Endothelial cell of umbilical vein (primary cell): ENCODE results near the gene GSC2. TPM values are rescaled to one million over a fixed set of nuclear protein-coding genes. Genes with fewer than 3 reads are reported as not detected.
A peak's percentile ranks its signal among the peaks of the same experiment; 100 is the strongest.

ENCODE experiments used
- BruUV-seq: library from RNA; stranded (reverse); fragments of 400-500 nt; replicated peaks from 2 replicates; lab custom pipeline; 2021; lab: Mats Ljungman, UMichigan
- CTCF ChIA-PET: fragments of 300-600, 350-600 bp; sonication (Branson Sonifier 250); formaldehyde crosslinking; loops from one replicate; lab custom pipeline; 2021; ENCODE audit warnings: antibody characterized with exemption, inconsistent platforms; lab: Charles Lee
- POLR2A ChIA-PET: fragments of 300-600, 350-600 bp; sonication (Branson Sonifier 250); formaldehyde crosslinking; loops from one replicate; lab custom pipeline; 2021; ENCODE audit warnings: antibody characterized with exemption, inconsistent platforms; lab: Charles Lee
- DNase-seq: peaks from one replicate; pipeline ENCODE4 v3.0.0-alpha.2; 2011; ENCODE audit warnings: low read depth, low spot score
- FAIRE-seq: peaks from 2 replicates; lab custom pipeline; 2011; peaks lifted over from hg19 to GRCh38; lab: Jason Lieb, UNC
- H2AFZ ChIP-seq: 2 replicates; pipeline ENCODE4 v1.6.0; 2012; ENCODE audit warnings: low read depth, low read length, control low read depth, inconsistent platforms
- H3K27ac ChIP-seq: 2 replicates; pipeline ENCODE4 v1.5.1; 2011; ENCODE audit warnings: low read depth, mild to moderate bottlenecking, control low read depth, low read length, moderate library complexity; ENCODE audit not compliant: insufficient read depth
- H3K27me3 ChIP-seq, 2 experiments: 2 replicates each; pipeline versions ENCODE4 v1.6.0 to v1.6.1; 2011; ENCODE audit warnings: low read length in 2 of 2, mixed read lengths in 1 of 2; ENCODE audit not compliant: control insufficient read depth in 2 of 2, insufficient read depth in 2 of 2
- H3K36me3 ChIP-seq, 2 experiments: 2 replicates in 1 of 2; 3 replicates in 1 of 2; pipeline ENCODE4 v1.5.1; 2011; ENCODE audit warnings: low read length in 2 of 2, mild to moderate bottlenecking in 1 of 2, moderate library complexity in 1 of 2; ENCODE audit not compliant: control insufficient read depth in 2 of 2, insufficient read depth in 2 of 2; ENCODE audit errors: extremely low read depth in 1 of 2
- H3K4me1 ChIP-seq: 3 replicates; pipeline ENCODE4 v1.5.1; 2011; ENCODE audit warnings: mild to moderate bottlenecking, low read length; ENCODE audit not compliant: control insufficient read depth, insufficient read depth; ENCODE audit errors: extremely low read depth
- H3K4me2 ChIP-seq: 2 replicates; pipeline ENCODE4 v1.6.1; 2011; ENCODE audit warnings: low read length, control low read depth, mixed read lengths; ENCODE audit not compliant: insufficient read depth
- H3K4me3 ChIP-seq, 3 experiments: fragments of 200-600 bp in 1 of 3; sonication (generic), shearing (Covaris generic) in 1 of 3; replicated peaks in 1 of 3; 2 replicates each; pipeline ENCODE4 v1.5.1; 2011 to 2016; ENCODE audit warnings: control low read depth in 3 of 3, low read length in 3 of 3, mild to moderate bottlenecking in 2 of 3, inconsistent platforms in 1 of 3, low read depth in 1 of 3, moderate library complexity in 1 of 3; ENCODE audit not compliant: insufficient read depth in 1 of 3
- H3K79me2 ChIP-seq: 2 replicates; pipeline ENCODE4 v1.6.0; 2012; ENCODE audit warnings: low read length, inconsistent platforms; ENCODE audit not compliant: control insufficient read depth, insufficient read depth
- H3K9ac ChIP-seq: replicated peaks from 2 replicates; pipeline ENCODE3; 2011; ENCODE audit warnings: low read length, control low read depth; ENCODE audit not compliant: insufficient read depth; ENCODE audit errors: extremely low read depth
- H3K9me1 ChIP-seq: replicated peaks from 3 replicates; pipeline ENCODE4 v1.6.0; 2011; ENCODE audit warnings: mild to moderate bottlenecking, low read length; ENCODE audit not compliant: control insufficient read depth, insufficient read depth; ENCODE audit errors: extremely low read depth
- H3K9me3 ChIP-seq: replicated peaks from 2 replicates; pipeline ENCODE4 v1.5.1; 2012; ENCODE audit warnings: low read length, inconsistent platforms; ENCODE audit not compliant: control insufficient read depth, insufficient read depth
- H4K20me1 ChIP-seq: replicated peaks from 2 replicates; pipeline ENCODE3; 2011; ENCODE audit warnings: mild to moderate bottlenecking, low read length; ENCODE audit not compliant: control insufficient read depth, insufficient read depth; ENCODE audit errors: extremely low read depth
- EZH2 ChIP-seq: IDR thresholded peaks from 2 replicates; pipeline ENCODE4 v1.6.1; 2012; ENCODE audit warnings: borderline replicate concordance, low read depth, mild to moderate bottlenecking, moderate library complexity, low read length, inconsistent platforms; ENCODE audit not compliant: severe bottlenecking
- FOS ChIP-seq: IDR thresholded peaks from 2 replicates; pipeline ENCODE4 v1.6.1; 2011; ENCODE audit warnings: mild to moderate bottlenecking, low read length, moderate library complexity, borderline replicate concordance; ENCODE audit not compliant: insufficient read depth
- GATA2 ChIP-seq: IDR thresholded peaks from 2 replicates; pipeline ENCODE4 v1.7.0; 2011; ENCODE audit warnings: low read depth, mild to moderate bottlenecking, moderate library complexity, mixed read lengths, low read length; ENCODE audit not compliant: insufficient read length, insufficient read depth
- JUN ChIP-seq: IDR thresholded peaks from 2 replicates; pipeline ENCODE4 v1.6.1; 2011; ENCODE audit warnings: borderline replicate concordance, low read depth; ENCODE audit not compliant: insufficient read length, insufficient read depth
- MYC ChIP-seq: IDR thresholded peaks from one replicate; pipeline ENCODE4 v1.6.1; 2011; ENCODE audit warnings: mild to moderate bottlenecking, low read depth, low read length
- POLR2A ChIP-seq: IDR thresholded peaks from 2 replicates; pipeline ENCODE4 v1.6.1; 2012; ENCODE audit warnings: low read depth, mild to moderate bottlenecking, control low read depth, low read length
- POLR2AphosphoS5 ChIP-seq: IDR thresholded peaks from 2 replicates; pipeline ENCODE4 v1.6.1; 2012; ENCODE audit warnings: low read depth, mild to moderate bottlenecking, control low read depth, low read length, moderate library complexity; ENCODE audit not compliant: insufficient read depth
- dilution Hi-C: fragments of 300-500 bp; cut with MboI; formaldehyde crosslinking; loops from one replicate; pipeline ENCODE4 v1.15.0; 2019; ENCODE audit warnings: low sequenced_read_pairs; ENCODE audit not compliant: extremely low pct_ligation_motif_present
- intact Hi-C: fragments of 100-400 bp; cut with micrococcal nuclease; formaldehyde crosslinking; loops from one replicate; pipeline ENCODE4 v1.10.0; 2022
- polyA plus RNA-seq, 4 experiments: library from polyadenylated mRNA; depleted of rRNA in 3 of 4; stranded (reverse) in 3 of 4; unstranded in 1 of 4; fragments of >200 nt; gene quantifications; 2 replicates each; pipeline versions ENCODE4 v1.2.1 to v1.2.3, GENCODE V29; 2011 to 2012; ENCODE audit warnings: missing spikeins in 1 of 4
- total RNA-seq: library from RNA; stranded (reverse); gene quantifications from 2 replicates; pipeline ENCODE4 v1.2.3, GENCODE V29; 2021
- TF ChIP-seq, protein P1 (sequence below), 2 donors: IDR thresholded peaks; 1 replicate in 1 of 2; 2 replicates in 1 of 2; pipeline ENCODE4 v1.5.1; 2011; ENCODE audit warnings: low read length in 2 of 2, mild to moderate bottlenecking in 2 of 2, moderate library complexity in 2 of 2, control low read depth in 1 of 2, inconsistent platforms in 1 of 2, low read depth in 1 of 2; ENCODE audit not compliant: insufficient read depth in 1 of 2; ENCODE audit errors: extremely low read depth in 1 of 2
- TF ChIP-seq, protein P2 (sequence below): IDR thresholded peaks from 2 replicates; pipeline ENCODE4 v1.6.1; 2011; ENCODE audit not compliant: insufficient read depth, insufficient read length

The GSC2 gene
- total and polyA plus RNA-seq, 2 donors (not counting 3 experiments of a cell fraction or from before 2014, with no cell fraction given): not detected

GRCh38 chr22:19120829-19121630, 29.1 kb downstream of the GSC2 start:
- H3K27ac ChIP-seq: peak overlapping the region; percentile 4
- DNase-seq (no peak), FAIRE-seq (peak; percentile 4)
- H3K4me2 ChIP-seq: peak overlapping the region; percentile 91
- no peaks in the 10 kb centered on the region for H3K27me3 ChIP-seq
- peaks cover 7% of the 10 kb centered on the region for H4K20me1 ChIP-seq
- peak overlapping the region; percentile 58 for H2AFZ ChIP-seq
- H3K36me3 ChIP-seq: peaks cover 0 to 2% of the 10 kb centered on the region in 2 experiments
- TF ChIP-seq, protein P1, sequence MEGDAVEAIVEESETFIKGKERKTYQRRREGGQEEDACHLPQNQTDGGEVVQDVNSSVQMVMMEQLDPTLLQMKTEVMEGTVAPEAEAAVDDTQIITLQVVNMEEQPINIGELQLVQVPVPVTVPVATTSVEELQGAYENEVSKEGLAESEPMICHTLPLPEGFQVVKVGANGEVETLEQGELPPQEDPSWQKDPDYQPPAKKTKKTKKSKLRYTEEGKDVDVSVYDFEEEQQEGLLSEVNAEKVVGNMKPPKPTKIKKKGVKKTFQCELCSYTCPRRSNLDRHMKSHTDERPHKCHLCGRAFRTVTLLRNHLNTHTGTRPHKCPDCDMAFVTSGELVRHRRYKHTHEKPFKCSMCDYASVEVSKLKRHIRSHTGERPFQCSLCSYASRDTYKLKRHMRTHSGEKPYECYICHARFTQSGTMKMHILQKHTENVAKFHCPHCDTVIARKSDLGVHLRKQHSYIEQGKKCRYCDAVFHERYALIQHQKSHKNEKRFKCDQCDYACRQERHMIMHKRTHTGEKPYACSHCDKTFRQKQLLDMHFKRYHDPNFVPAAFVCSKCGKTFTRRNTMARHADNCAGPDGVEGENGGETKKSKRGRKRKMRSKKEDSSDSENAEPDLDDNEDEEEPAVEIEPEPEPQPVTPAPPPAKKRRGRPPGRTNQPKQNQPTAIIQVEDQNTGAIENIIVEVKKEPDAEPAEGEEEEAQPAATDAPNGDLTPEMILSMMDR (IDR thresholded peaks at IDR 0.05; ENCODE audit: extremely low read depth in 1 of 2, insufficient read depth in 1 of 2, low read depth in 1 of 2, low read length in 2 of 2): no peak
- no peak for TF ChIP-seq EZH2
- no peak for TF ChIP-seq FOS
- TF ChIP-seq GATA2: no peak
- TF ChIP-seq MYC: no peak
- no peak for TF ChIP-seq POLR2AphosphoS5
- TF ChIP-seq, protein P2, sequence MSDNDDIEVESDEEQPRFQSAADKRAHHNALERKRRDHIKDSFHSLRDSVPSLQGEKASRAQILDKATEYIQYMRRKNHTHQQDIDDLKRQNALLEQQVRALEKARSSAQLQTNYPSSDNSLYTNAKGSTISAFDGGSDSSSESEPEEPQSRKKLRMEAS: no peak
- no peak for TF ChIP-seq JUN
- TF ChIP-seq POLR2A: no peak
- H3K9ac ChIP-seq: peak overlapping the region; percentile 78
- H3K9me3 ChIP-seq: no peaks in the 10 kb centered on the region
- peaks cover 9% of the 10 kb centered on the region for H3K4me1 ChIP-seq
- intact Hi-C loops: no loop called here
- TSS peak; percentile 25 for BruUV-seq
- H3K79me2 ChIP-seq: peaks cover 55% of the 10 kb centered on the region
- ChIA-PET POLR2A (no interaction called here), CTCF (interaction anchor here (1.5 kb wide), 1 partner anchor 36 kb away, joined by 4 read pairs; no protein-coding TSS in a partner anchor)
- dilution Hi-C loops: no loop called here
- no peaks in the 10 kb centered on the region for H3K9me1 ChIP-seq
- peak overlapping the region; percentile 61 to 91 (median 80) for H3K4me3 ChIP-seq
